HTR-8/SVneo (cell line): ENCODE measurements around the gene SUSD4.
A peak's percentile ranks its signal among the peaks of the same experiment; 100 is the strongest.
"Not testable (repeated sequence)": the region's sequence is repeated elsewhere in the genome, so short reads cannot be mapped to it uniquely, and the experiment has no call there.

Source experiments
- DNase-seq: peaks from one replicate; pipeline ENCODE4 v3.0.0; 2011; ENCODE audit warnings: low spot score, mixed read lengths; ENCODE audit not compliant: insufficient read length
- FAIRE-seq: peaks from 2 replicates; lab custom pipeline; 2011; peaks lifted over from hg19 to GRCh38; lab: Jason Lieb, UNC

Gene SUSD4

DNA sequence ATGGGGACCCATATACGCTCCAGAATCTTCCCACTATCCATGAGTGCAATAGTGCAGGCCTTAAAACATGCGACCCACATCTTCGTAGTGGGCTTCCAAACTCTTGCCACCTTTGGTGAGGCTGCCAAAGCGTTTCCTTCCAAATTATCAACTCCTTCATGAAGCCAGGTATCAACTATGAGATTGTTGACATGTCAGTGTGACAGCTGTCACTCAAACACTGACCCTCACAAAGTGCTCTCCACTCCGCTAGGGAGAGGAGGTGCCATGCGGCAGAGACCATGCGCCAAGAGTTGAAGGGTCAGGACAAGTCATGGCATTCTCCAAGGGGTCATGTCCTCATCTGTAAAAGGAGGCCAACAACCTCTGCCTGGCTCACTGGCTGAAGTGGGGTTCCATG is 103.3 kb downstream of the SUSD4 start:
- no peak for DNase-seq
- FAIRE-seq, result no peak

DNA sequence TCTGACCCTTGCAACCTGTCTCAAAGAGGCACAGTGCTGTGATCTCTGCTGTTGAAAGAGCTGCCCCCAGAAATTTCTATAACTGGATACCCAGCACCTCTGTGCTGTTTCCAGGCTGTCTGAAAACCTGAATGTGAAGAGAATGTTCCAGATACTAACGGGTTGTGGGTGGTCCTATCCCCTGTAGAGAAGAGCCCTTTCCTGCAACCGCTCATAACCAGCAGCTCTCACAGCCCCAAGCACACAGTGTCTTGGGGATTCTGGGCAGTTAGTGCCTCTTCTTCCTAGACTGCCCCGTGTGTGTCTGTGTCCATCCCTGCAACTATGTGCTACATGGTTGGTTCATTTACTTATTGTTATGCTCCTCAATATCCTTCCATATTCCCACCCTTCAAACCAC is 104.5 kb downstream of the SUSD4 start:
- FAIRE-seq (no peak), DNase-seq (no peak)

DNA sequence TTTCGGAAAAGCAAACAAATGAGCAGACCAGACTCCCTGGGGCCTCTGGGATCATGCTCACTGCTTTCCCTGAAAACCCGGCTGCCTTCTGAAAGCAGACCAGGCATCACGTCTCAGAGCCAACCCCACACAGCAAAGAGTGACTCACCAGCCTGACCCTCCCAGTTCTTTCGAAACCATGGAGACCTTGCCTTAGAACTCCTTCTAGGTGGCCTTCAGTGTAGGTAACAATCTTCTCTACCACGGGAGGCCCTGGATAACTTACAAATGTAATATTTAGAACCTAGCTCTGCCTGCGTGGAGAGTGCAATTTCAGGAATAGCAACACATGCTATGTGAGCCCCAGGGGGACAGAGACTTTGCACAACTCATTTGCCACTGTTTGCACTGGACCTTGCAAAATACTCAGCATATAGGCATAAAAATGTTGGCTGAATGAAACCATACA is 105.2 kb downstream of the SUSD4 start:
- FAIRE-seq (no peak), DNase-seq (peak; percentile 19)

DNA sequence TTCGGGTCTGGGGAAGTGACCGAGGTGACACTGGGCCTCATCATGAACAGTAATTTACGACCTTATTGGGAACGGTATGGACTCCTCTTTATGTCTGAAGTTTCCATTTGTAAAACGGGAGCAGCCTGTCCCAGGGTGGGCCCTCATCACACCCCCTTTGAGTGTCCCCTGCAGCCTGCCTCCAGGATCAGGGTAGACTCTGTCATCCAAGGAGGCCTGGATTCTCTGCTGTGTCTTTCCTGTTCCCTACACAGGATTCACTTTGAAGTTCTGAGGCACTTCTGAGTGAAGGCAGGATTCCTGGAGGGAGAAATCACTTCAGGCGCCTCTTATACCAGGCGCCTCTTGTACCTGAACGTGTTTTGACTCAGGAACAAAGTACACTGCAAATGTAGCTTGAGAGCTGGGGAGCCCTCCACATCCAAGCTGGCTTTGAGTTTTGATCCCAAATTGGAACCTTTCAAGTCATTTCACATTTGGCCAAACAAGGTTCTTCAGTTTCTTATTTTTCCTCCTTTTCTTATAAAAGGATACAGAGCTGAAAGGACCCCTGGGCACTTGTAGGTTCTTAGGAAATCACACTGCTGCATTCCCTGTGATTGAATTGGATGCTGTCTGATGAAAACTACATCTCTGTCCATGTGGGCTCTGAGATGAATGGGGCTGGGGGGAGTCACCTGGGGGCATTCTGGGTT is 106.0 kb downstream of the SUSD4 start:
- DNase-seq, result no peak
- no peak for FAIRE-seq

DNA sequence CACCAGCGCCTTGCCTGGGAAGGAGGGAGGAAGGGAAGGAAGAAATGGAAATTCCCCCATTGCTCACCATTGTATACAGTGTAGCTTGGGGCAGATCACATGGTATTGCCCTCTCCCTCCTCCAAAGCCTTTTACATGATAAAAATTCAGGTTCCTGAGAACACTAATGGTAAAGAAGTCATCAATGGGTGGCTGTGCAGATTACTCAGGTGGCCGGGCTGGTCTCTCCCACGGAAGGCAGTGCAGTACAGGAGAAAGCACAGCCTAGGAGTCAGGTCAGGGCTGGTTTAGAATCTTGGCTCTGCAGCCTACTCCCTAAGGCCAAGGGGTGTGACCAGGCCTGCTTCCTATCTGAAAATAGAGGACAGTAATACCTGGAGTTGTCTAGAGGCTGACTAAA is 107.9 kb downstream of the SUSD4 start:
- FAIRE-seq, result no peak

DNA sequence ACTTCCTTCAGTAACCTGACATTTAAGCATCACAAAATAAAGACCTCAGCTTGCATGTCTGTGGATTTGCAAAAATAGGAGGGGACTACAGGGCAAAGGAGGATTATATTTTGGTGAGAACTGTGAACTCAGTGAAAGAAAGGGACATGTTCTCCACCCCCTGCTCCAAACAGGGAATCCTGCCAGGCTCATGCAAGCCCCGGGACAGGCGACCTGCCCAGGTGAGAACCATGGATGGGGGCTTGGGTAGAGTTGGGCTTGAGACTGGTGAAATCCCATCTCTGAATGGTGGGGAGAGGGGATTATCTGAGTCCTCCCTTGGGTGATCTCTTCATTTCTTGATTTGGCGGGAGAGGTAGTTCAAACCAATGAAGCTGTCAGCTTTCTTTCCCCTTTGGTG is 110.1 kb downstream of the SUSD4 start:
- no peak for DNase-seq
- FAIRE-seq, result no peak

More for the DNA sequence above, 107.9 kb downstream of the SUSD4 start:
- no peak for DNase-seq

DNA sequence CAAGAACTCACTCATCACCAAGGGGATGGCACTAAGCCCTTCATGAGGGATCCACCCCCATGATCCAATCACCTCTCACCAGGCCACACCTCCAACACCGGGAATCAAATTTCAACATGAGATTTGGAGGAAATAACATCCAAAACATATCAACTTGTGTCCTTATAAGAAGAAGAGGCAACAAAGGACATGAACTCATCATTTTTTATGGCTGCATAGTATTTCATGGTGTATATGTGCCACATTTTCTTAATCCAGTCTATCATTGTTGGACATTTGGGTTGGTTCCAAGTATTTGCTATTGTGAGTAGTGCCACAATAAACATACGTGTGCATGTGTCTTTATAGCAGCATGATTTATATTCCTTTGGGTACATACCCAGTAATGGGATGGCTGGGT is 112.6 kb downstream of the SUSD4 start:
- not testable (repeated sequence) for FAIRE-seq, DNase-seq

DNA sequence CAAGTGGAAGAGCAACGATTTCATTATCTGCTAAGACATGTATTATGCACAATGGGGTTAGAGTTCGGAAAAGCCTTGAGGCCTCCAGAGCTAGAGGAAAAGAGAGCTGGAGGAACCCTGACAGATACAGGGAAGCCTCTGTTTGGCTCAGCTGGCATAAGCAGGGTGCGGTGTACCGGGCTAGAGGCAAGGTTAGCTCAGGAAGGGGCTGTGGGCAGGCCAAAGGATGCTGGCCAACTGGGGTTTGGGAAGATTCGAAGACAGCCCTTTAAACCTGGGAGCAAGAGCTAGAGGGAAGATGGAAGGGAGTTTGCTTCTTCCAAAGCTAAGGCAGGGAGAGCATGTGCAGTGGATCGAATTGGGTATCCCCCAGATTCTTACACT is 113.4 kb downstream of the SUSD4 start:
- no peak for DNase-seq
- FAIRE-seq, result no peak

DNA sequence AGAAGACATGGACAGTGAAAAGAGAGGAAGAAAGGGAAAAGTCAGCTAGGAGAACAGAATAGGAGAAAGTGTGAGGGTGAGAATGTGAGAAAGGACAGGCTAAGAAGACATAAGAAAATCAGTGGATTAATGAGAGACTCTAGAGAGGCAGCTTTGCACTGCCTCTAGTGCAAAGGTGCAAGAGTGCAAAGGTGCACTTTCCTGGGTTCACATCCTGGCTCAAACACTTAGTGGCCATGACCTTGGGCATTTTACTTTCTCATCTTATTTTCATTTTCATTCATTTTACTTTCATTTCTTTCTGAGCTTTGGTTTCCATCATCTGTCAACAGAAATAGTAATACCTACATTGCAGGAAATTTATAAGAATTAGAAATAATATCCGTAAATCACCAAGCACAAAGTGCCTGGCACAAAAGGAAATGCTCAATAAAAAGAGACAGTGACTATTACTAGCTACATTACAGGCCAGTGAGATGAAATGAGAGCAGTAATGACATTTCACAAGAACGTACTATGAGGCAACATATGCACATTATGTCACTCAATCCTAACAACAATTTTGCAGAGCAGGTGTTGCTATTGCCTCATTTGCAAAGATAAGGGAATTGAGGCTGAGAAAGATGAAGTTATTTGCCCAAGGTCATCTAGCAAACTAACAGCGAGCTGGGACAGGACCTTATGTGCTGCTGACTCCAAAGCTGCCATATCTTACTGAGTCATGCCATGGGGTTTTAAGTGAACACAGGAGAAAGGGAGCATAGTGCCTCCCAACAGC is 113.9 kb downstream of the SUSD4 start:
- DNase-seq (no peak), FAIRE-seq (no peak)

DNA sequence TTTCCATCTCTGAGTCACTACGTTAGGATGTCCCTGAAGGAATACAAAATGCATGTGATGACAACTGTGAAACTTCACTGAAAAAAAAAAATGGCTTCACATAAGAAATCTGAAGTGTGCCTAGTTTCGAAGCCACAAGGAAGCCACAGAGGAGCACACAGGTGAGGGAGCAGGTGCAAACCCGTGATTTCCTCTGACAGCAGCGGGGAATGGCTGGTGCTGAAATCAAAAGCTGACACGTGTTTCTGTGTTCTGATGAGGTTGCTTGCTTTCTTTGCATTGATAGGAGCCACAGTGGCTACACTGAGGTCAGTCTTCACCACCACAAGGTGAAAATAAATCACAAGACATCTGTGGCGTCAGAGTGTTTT is 115.2 kb downstream of the SUSD4 start:
- DNase-seq, result no peak
- FAIRE-seq, result no peak

DNA sequence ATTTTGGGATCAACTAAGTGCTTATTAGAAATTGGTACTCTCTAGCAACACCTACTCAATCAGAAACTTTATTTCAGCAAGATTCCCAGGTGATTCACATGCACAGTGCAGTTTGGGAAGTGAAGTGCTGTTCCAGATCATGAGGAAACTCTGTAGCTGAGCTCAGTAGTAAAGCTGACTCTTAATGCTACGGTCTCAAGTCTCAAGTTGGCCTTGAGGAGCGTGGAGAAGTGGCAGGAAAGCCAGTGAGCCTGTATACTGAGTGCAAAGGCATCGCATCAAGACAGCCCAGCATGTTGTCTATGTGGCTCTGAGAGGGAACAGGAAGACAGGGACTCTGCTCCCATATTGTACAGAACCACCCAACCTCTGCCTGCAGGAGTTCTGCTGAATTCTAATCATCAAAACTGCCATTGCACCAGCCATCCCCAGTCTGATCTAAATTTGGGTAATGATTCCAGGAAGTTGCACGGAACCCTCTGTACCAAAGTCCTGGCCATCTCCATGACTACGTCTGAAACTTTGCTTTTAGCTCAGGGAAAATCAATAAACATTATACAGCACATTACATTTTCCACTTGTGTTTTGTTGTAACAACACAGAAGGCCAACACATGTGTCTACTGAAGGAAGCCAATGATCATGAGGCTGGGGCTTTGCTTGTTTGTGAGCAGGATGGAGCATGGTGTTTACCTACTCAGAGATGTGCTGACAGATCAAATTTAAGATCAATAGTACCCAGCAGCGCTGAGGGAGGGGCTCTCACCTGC is 115.8 kb downstream of the SUSD4 start:
- DNase-seq, result no peak

DNA sequence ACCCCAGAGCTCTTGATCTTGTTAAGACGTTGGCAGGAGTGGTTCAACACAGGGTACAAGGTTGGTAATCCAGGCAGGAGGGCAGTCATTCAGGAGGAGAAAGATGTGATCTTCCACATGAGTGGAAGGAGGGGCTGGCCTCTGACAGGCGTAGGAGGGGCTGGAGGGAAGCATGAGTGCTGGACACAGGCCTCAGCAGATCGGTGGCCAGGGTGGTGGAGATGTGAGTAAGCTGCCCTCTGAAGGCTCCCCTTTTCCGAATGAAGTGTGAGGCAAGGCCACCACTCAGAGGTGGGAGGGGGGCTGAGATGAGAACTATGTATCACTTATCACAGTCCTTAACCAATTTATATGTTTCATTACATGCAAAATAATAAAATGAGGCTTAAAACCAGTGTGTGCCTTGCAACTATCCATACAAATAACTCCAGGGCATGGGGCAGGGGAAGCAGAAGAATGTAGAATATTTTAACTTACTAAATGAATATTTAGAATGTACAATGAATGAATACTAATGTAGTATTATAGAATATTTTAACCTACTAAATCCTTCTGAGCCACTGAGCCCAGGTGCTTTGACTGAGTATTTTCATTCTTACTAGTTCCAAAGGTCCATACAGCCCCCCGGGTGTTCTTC is 117.4 kb downstream of the SUSD4 start:
- no peak for DNase-seq
- FAIRE-seq, result no peak

More for the DNA sequence above, 115.8 kb downstream of the SUSD4 start:
- FAIRE-seq, result no peak

DNA sequence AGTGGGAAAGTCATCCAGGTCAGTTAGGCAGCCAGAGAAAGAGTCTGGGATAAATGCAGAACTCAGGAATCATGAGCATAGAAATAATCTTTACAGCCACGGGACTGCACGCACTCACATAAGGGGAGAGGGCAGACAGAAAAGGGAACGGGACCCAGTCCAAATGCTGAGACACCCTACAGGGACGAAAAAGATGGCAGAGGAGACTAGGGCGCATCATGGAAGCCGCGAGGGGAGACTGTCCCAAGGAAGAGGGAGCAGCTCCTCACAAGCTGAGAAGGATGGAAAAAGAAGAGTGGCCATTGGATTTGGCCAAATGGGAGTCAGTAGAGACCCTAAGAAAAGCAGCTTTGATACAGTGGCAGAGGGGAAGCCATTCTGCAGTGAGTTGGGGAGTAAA is 118.0 kb downstream of the SUSD4 start:
- DNase-seq (no peak), FAIRE-seq (no peak)

DNA sequence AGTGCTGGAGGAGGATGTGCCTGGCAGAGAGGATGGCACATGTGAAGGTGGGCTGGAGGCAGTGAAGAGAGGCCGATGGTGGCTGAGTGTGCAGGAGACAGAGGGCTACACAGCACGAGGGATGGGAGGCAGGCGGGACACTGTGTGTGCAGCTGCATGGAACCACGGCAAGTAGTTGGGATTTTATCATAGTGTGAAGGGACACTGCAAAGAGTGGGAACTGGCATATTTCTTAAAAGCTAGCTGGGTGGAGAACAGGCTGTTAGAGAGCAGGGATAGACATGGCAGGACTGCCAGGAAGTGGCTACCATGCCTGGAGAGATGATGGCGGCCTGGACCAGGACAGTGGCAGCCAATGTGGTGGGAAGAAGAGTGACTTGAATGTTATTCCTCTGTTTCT is 118.6 kb downstream of the SUSD4 start:
- no peak for FAIRE-seq
- DNase-seq, result no peak

DNA sequence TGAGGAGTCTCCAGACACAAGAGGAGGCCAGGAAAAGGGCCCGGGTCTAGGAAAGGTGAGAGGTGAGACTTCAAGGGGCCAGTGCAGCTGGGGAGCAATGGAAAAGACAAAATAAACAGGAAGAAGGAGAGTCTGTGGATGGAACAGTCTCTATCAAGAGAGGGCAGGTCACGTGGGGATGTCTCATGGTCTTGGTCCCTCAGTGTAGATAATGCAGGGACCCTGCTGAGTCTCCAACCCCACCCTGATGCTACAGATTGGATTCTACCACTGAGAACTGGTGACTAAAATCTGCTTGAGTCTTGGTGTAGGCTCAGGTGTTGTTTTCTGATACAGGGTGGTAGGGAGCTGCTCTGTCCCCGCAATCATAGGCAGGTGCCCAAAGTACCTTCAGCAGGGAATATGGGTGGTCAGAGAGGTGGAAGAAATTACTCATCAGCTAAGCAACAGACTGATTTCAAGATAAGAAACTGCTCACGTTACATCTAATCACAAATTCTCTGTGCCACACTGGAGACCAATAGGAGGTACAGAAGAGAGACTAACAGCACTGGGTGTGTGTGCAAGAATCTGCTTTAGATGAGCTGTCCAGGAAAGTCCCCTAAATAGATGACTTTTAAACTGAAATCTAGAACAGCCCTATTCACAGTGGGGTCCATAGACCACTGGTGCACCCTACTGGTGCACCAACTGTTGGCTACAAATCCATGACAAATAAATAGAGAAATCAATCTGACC is 119.4 kb downstream of the SUSD4 start:
- DNase-seq (no peak), FAIRE-seq (no peak)

DNA sequence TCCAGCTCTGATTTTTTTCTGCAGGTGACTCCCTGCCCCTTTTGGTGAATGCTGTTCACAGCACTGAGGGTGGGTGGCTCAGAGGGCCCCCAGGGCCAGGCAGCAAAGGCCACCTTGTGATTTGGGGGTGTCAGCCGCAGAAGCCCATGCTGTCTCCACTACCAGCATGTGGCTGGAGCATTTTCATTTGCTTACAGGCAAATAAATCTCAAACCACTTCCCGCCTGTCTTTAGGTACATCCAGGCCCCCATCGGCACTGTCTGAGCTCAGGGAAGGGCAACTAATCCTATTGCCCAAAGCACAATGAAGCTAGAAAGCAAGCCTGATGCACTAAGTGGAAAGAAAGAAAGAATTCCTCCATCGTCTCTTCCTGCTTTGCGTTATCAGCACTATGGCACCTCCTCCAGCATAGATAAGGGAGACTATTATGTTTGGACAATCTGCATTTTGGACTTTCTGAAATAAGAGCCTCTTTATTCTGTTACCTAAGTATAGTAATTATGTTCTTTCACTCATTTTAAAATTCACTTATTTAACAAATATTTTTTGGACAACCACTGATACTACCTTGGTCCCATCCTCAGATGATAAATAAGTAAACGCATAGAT is 120.4 kb downstream of the SUSD4 start:
- FAIRE-seq (no peak), DNase-seq (no peak)

DNA sequence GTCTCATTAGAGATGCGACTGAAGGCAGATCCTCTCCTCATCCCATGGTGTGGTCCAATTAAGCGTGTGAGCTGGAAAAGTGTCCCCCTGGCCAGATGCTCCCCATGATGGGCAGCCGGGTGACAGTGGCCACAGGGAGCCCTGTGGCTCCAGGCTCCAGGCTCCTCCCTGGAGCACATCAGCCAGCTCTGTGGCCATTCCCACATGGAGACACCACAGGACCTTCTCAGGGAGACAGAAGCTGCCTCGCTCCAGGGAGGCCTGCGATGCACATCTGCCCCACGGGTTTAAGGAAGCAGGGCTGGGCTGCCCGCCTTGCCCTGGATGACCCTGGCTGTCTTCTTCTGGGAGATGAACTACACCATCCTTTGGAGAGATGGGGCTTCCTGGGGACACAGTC is 121.0 kb downstream of the SUSD4 start:
- no peak for FAIRE-seq
- DNase-seq, result no peak

DNA sequence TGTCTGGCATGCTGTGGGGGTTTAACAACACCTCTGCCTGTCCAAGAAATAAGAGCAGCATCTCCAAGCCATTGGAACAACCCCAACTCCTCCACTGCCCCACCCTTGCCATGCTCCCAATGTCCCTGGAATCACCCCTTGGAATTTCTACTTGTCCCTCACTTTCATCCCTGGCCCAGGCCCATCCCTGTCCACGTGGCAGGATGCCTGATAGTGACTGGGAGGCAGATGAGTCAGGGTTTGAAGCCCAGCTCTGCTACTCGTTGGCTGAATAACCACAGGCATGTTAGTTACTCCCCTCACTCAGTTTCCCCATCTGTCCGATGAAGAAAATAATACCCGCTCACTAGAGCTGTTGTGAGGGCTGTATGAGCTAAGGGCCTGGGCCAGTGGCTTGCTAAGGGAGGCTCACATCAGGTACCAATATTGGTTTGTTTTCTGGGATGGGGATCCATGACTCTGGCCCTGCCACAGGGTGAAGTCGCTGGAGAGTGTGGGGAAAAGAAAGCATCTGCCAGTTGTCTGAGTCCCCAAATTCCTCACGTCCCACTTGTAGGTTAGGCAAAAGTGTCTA is 121.5 kb downstream of the SUSD4 start:
- no peak for FAIRE-seq

DNA sequence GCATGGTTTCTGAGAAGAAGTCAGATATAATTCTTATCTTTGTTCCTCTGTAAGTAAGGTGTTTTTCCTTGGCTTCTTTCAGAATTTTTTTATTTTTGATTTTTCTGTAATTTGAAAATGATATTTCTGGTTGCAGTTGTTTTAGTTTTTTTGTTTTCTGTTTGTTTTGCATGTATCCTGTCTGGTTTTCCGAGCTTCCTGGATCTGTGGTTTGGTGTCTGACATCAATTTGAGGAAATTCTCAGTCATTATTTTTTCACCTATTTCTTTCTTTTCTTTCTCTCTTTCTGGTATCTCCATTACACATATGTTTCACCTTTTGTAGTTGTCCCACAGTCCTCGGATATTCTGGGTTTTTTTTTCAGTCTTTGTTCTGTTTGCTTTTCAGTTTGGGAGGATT is 123.9 kb downstream of the SUSD4 start:
- FAIRE-seq (no peak), DNase-seq (no peak)

More for the DNA sequence above, 121.5 kb downstream of the SUSD4 start:
- DNase-seq, result no peak
